Measurements from ENCODE around the gene GMPPB. TPM values are rescaled to one million over a fixed set of nuclear protein-coding genes. Genes with fewer than 3 reads are reported as not detected.

The GMPPB gene
- total RNA-seq, 1 donor = 21.0 TPM

DNA sequence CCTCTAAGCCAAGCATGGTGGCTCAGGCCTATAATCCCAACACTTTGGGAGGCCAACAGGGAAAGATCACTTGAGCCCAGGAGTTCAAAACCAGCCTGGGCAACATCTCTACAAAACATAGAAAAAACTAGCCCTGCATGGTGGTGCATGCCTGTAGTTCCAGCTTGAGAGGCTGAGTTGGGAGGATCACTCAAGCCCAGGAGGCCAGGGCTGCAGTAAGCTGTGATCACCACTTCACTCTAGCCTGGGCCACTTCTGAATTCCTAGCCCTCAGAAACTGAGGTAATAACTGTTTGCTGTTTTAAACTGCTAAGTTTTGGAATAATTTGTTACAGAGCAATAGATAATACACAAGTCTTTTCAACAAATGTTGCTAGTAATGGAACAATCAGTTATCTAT lies 46.2 kb upstream of the GMPPB start:
- Histone ChIP-seq H3K27ac (ENCODE audit: low read depth, low read length) (no peak overlapping the region), H3K9me3 (ENCODE audit: low read depth, low read length) (no peaks in the 10 kb centered on the region), H4K20me1 (ENCODE audit: insufficient read depth, low read length) (peaks cover 40% of the 10 kb centered on the region), H3K4me2 (ENCODE audit: insufficient read depth, low read length) (no peak overlapping the region), H3K4me1 (ENCODE audit: insufficient read depth, low read length) (no peaks in the 10 kb centered on the region), H3K4me3 (ENCODE audit: insufficient read depth, low read length) (no peak overlapping the region), H2AFZ (ENCODE audit: low read length) (no peak overlapping the region), H3K79me2 (ENCODE audit: insufficient read depth, low read length) (peaks cover 92% of the 10 kb centered on the region), H3K36me3 (ENCODE audit: insufficient read depth, low read length) (peaks cover under 1% of the 10 kb centered on the region), H3K27me3 (ENCODE audit: insufficient read depth, low read length) (no peaks in the 10 kb centered on the region)
- no peak for DNase-seq (ENCODE audit: insufficient read length, low spot score, missing footprints)
- TF ChIP-seq, protein P1, sequence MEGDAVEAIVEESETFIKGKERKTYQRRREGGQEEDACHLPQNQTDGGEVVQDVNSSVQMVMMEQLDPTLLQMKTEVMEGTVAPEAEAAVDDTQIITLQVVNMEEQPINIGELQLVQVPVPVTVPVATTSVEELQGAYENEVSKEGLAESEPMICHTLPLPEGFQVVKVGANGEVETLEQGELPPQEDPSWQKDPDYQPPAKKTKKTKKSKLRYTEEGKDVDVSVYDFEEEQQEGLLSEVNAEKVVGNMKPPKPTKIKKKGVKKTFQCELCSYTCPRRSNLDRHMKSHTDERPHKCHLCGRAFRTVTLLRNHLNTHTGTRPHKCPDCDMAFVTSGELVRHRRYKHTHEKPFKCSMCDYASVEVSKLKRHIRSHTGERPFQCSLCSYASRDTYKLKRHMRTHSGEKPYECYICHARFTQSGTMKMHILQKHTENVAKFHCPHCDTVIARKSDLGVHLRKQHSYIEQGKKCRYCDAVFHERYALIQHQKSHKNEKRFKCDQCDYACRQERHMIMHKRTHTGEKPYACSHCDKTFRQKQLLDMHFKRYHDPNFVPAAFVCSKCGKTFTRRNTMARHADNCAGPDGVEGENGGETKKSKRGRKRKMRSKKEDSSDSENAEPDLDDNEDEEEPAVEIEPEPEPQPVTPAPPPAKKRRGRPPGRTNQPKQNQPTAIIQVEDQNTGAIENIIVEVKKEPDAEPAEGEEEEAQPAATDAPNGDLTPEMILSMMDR (IDR thresholded peaks at IDR 0.05; ENCODE audit: extremely low read depth, low read depth, low read length) = no peak

DNA sequence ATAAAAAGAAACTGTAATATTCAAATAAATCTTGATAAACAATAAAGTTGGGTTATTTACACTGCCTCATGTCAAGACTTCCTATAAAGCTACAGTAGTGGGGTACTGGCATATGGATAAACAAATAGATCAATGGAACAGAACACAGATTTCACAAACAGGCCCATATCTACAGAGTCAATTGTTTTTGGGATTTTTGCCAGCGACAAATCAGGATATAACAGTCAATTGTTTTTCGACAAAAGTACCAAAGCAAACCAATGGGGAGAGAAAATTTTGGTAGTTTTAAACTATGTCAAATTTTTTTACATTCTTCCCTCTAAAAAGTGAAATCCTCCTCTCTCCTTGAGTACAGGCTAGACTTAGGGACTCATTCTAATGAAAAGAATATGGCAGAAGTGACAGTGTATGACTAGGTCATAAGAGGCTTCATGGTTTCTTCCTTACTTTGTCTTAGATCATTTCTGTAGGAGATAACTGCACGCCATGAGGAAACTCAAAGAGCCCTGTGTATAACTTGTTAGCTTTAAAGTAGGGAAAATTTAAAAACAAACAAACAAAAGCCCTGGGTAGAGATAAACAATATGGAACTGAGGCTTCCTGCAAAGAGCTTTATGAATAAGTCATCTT lies 45.6 kb upstream of the GMPPB start:
- no peaks in the 10 kb centered on the region for H3K27me3 ChIP-seq (ENCODE audit: insufficient read depth, low read length)
- no peaks in the 10 kb centered on the region for H3K4me1 ChIP-seq (ENCODE audit: insufficient read depth, low read length)
- H3K4me3 ChIP-seq (ENCODE audit: insufficient read depth, low read length) = no peak overlapping the region
- DNase-seq (ENCODE audit: insufficient read length, low spot score, missing footprints) = no peak
- TF ChIP-seq, protein P1 (IDR thresholded peaks at IDR 0.05; ENCODE audit: extremely low read depth, low read depth, low read length) = no peak
- peaks cover 92% of the 10 kb centered on the region for H3K79me2 ChIP-seq (ENCODE audit: insufficient read depth, low read length)
- peaks cover 40% of the 10 kb centered on the region for H4K20me1 ChIP-seq (ENCODE audit: insufficient read depth, low read length)
- no peaks in the 10 kb centered on the region for H3K9me3 ChIP-seq (ENCODE audit: low read depth, low read length)
- H3K4me2 ChIP-seq (ENCODE audit: insufficient read depth, low read length) = no peak overlapping the region
- H2AFZ ChIP-seq (ENCODE audit: low read length) = no peak overlapping the region
- H3K36me3 ChIP-seq (ENCODE audit: insufficient read depth, low read length) = no peaks in the 10 kb centered on the region
- no peak overlapping the region for H3K27ac ChIP-seq (ENCODE audit: low read depth, low read length)

DNA sequence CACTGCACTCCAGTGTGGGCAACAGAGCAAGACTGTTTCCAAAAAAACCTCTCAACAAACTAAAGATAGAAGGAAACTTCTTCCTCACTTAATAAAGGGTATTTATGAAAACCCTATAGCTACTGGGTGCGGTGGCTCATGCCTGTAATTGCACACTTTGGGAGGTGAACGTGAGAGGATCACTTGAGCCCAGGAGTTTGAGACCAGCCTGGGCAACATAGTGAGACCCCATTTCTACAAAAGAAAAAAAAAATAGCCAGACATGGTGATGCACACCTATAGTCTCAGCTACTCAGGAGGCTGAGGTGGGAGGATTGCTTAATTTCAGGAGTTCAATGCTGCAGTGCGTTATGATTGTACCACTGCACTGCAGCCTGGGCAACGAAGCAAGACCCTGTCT lies 40.2 kb upstream of the GMPPB start:
- H3K36me3 ChIP-seq (ENCODE audit: insufficient read depth, low read length) = no peaks in the 10 kb centered on the region

DNA sequence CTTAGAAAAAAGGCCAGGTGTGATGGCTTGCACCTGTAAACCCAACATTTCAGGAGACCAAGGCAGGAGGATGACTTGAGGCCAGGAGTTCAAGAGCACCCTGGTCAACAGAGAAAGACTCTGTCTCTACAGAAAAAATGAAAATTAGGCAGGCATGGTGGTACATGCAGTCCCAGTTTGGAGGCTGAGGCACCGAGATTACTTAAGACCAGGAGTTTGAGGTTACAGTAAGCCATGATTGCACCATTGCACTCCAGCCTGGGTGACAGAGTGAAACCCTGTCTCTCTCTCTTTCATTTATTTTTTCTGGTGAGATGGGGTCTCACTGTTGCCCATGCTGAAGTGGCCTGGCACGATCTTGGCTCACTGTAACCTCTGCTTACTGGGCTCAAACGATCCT lies 37.9 kb upstream of the GMPPB start:
- H3K79me2 ChIP-seq (ENCODE audit: insufficient read depth, low read length) = peaks cover 85% of the 10 kb centered on the region
- no peaks in the 10 kb centered on the region for H3K9me3 ChIP-seq (ENCODE audit: low read depth, low read length)
- H4K20me1 ChIP-seq (ENCODE audit: insufficient read depth, low read length) = peaks cover 36% of the 10 kb centered on the region
- no peak overlapping the region for H3K27ac ChIP-seq (ENCODE audit: low read depth, low read length)
- H2AFZ ChIP-seq (ENCODE audit: low read length) = no peak overlapping the region
- H3K4me1 ChIP-seq (ENCODE audit: insufficient read depth, low read length) = no peaks in the 10 kb centered on the region
- TF ChIP-seq, protein P1 (IDR thresholded peaks at IDR 0.05; ENCODE audit: extremely low read depth, low read depth, low read length) = no peak
- H3K27me3 ChIP-seq (ENCODE audit: insufficient read depth, low read length) = no peaks in the 10 kb centered on the region
- no peak overlapping the region for H3K4me3 ChIP-seq (ENCODE audit: insufficient read depth, low read length)
- no peak overlapping the region for H3K4me2 ChIP-seq (ENCODE audit: insufficient read depth, low read length)
- no peak for DNase-seq (ENCODE audit: insufficient read length, low spot score, missing footprints)
- H3K36me3 ChIP-seq (ENCODE audit: insufficient read depth, low read length) = no peaks in the 10 kb centered on the region

More for the DNA sequence above, 40.2 kb upstream of the GMPPB start:
- Histone ChIP-seq H3K4me1 (ENCODE audit: insufficient read depth, low read length) (no peaks in the 10 kb centered on the region), H2AFZ (ENCODE audit: low read length) (no peak overlapping the region), H3K27me3 (ENCODE audit: insufficient read depth, low read length) (no peaks in the 10 kb centered on the region), H3K79me2 (ENCODE audit: insufficient read depth, low read length) (peaks cover 85% of the 10 kb centered on the region), H3K4me3 (ENCODE audit: insufficient read depth, low read length) (no peak overlapping the region), H4K20me1 (ENCODE audit: insufficient read depth, low read length) (peaks cover 39% of the 10 kb centered on the region), H3K27ac (ENCODE audit: low read depth, low read length) (no peak overlapping the region), H3K4me2 (ENCODE audit: insufficient read depth, low read length) (no peak overlapping the region), H3K9me3 (ENCODE audit: low read depth, low read length) (no peaks in the 10 kb centered on the region)
- DNase-seq (ENCODE audit: insufficient read length, low spot score, missing footprints) = no peak
- TF ChIP-seq, protein P1 (IDR thresholded peaks at IDR 0.05; ENCODE audit: extremely low read depth, low read depth, low read length) = no peak

All from osteoblast (primary cell).